Psoas muscle (tissue), 8 donors: Measurements from ENCODE around the gene TCF25. TPM values are rescaled to one million over a fixed set of nuclear protein-coding genes. Genes with fewer than 3 reads are reported as not detected.

Experiments used
- ATAC-seq, 4 donors: fragments of 200-7000 bp; cut with Tn5 transposase; one replicate each; pipeline ENCODE4 v1.9.1; 2020; ENCODE audit warnings: moderate library complexity in 3 of 4, mild to moderate bottlenecking in 2 of 4
- DNase-seq, 2 donors: peaks; one replicate each; pipeline ENCODE4 v3.0.0-alpha.2; 2020
- H3K27ac ChIP-seq: fragments of 200-600 bp; one replicate; pipeline ENCODE4 v1.8.0; 2022
- H3K27me3 ChIP-seq, 3 donors: fragments of 200-600 bp in 1 of 3; one replicate each; pipeline versions ENCODE4 v1.6.1 to v1.8.0; 2013 to 2022; ENCODE audit warnings: low read length in 2 of 3, mild to moderate bottlenecking in 2 of 3, moderate library complexity in 1 of 3; ENCODE audit not compliant: insufficient read depth in 3 of 3
- H3K36me3 ChIP-seq, 2 donors: fragments of 200-600 bp in 1 of 2; one replicate each; pipeline versions ENCODE4 v1.6.1 to v1.8.0; 2013 to 2022; ENCODE audit warnings: low read depth in 1 of 2, mild to moderate bottlenecking in 1 of 2, moderate library complexity in 1 of 2; ENCODE audit not compliant: insufficient read depth in 1 of 2
- H3K4me1 ChIP-seq: fragments of 200-600 bp; one replicate; pipeline ENCODE4 v1.8.0; 2022
- H3K4me3 ChIP-seq: fragments of 200-600 bp; one replicate; pipeline ENCODE4 v1.8.0; 2022; ENCODE audit warnings: mild to moderate bottlenecking
- H3K9me3 ChIP-seq: fragments of 200-600 bp; one replicate; pipeline ENCODE4 v1.8.0; 2022
- WGBS, 3 donors: extraction: QIAGEN DNeasy Blood & Tissue Kit; methylation state at CpG; one replicate each; pipeline versions ENCODE4 v1.1.6 to v1.1.7; 2013; 5-methylcytosine and 5-hydroxymethylcytosine counted together
- intact Hi-C, 2 donors: fragments of 100-400 bp; cut with DNase I; formaldehyde crosslinking; loops; one replicate each; pipeline versions ENCODE4 v1.11.0 to v1.14.2; 2022
- polyA plus RNA-seq, 3 donors: library from polyadenylated mRNA; stranded (reverse); fragments of 200-250 nt; gene quantifications; one replicate each; pipeline ENCODE4 v1.2.3, GENCODE V29; 2013
- total RNA-seq, 4 donors: library from RNA; stranded (reverse); fragmentation: NEBNext Ultra II Directional in 2 of 4; extraction: Animal tissue kit (Norgen Biotek cat#: 25700) in 2 of 4; gene quantifications; one replicate each; pipeline versions ENCODE4 v1.2.1 to v1.2.4, GENCODE V29; 2021 to 2023
- TF ChIP-seq, protein P1 (sequence below): fragments of 200-600 bp; IDR thresholded peaks from one replicate; pipeline ENCODE4 v1.8.0; 2022; ENCODE audit warnings: antibody characterized with exemption
- donor health status: healthy with polysubstance abuse.
- donor health status: DM: no; HTN: no; CAD: no; lungs with moderate emphysema.
- donor health status: Bipolar disorder and iron deficiency.
- donor health status: healthy.
- donor health status: DM: yes; HTN: yes; CAD: no.
- donor health status: DM: no; HTN: no; CAD: no.
- donor health status: DM: no; HTN: no; CAD: no.
- donor health status: DM: yes; HTN: yes; CAD: no.

The TCF25 gene
- total and polyA plus RNA-seq, 7 donors: 46.1 to 93.6 (median 57.6) TPM

DNA sequence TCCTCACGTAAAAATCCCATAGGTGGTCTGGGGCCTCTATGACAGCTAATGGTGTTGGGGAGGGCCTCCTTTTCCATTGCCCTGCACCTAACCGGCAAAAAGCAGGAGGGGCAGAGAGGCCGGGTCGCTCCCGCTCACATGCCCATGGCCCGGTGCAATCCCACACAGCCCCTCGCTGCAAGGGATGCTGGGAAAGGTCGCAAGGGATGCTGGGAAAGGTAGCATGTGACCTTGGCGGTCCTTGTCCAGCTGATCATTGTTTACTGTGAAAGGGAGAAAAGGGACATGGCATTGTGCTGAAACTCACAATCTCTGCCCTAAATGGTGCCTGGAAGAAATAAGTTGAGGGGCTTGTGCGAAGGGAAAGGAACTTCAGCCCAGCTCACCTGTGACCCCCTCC lies 85.2 kb downstream of the TCF25 start:
- no peaks in the 10 kb centered on the region for H3K4me1 ChIP-seq
- no peak for DNase-seq
- no peak overlapping the region for H3K4me3 ChIP-seq
- TF ChIP-seq, protein P1, sequence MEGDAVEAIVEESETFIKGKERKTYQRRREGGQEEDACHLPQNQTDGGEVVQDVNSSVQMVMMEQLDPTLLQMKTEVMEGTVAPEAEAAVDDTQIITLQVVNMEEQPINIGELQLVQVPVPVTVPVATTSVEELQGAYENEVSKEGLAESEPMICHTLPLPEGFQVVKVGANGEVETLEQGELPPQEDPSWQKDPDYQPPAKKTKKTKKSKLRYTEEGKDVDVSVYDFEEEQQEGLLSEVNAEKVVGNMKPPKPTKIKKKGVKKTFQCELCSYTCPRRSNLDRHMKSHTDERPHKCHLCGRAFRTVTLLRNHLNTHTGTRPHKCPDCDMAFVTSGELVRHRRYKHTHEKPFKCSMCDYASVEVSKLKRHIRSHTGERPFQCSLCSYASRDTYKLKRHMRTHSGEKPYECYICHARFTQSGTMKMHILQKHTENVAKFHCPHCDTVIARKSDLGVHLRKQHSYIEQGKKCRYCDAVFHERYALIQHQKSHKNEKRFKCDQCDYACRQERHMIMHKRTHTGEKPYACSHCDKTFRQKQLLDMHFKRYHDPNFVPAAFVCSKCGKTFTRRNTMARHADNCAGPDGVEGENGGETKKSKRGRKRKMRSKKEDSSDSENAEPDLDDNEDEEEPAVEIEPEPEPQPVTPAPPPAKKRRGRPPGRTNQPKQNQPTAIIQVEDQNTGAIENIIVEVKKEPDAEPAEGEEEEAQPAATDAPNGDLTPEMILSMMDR: no peak
- H3K27ac ChIP-seq: no peak overlapping the region
- H3K36me3 ChIP-seq: peaks cover 0 to 76% of the 10 kb centered on the region in 2 donors
- no peak for ATAC-seq
- intact Hi-C loops: no loop called here
- H3K9me3 ChIP-seq: no peaks in the 10 kb centered on the region
- no peaks in the 10 kb centered on the region for H3K27me3 ChIP-seq
- WGBS, 3 donors: 93 to 97% (median 97%) methylated on average over 10 of the region's 10 CpGs

DNA sequence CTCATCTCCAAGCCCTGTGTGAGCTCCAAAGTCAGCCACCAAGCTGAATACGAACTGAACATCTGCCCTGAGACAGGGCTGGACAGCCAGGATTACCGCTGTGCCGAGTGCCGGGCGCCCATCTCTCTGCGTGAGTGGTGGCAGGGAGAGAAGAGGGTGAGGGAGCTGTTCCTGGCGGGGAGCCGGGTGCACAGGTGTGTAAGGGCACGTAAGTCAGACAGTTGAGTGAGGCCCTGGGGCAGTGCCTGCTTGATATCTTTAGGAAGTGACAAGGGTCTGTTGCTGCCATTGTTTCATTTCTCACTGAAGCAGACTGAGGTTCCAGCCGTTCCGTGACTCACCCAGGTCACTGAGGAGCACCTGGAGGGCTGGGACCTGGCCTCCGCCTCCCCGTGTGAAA lies 87.6 kb downstream of the TCF25 start:
- H3K4me3 ChIP-seq: no peak overlapping the region
- H3K27me3 ChIP-seq: no peaks in the 10 kb centered on the region
- intact Hi-C loops: no loop called here
- WGBS, 3 donors: 88 to 91% (median 91%) methylated on average over 13 of the region's 13 CpGs
- H3K4me1 ChIP-seq: no peaks in the 10 kb centered on the region
- ATAC-seq (no peak), DNase-seq (no peak)
- H3K27ac ChIP-seq: no peak overlapping the region
- TF ChIP-seq, protein P1: no peak
- H3K36me3 ChIP-seq: peaks cover 0 to 85% of the 10 kb centered on the region in 2 donors
- no peaks in the 10 kb centered on the region for H3K9me3 ChIP-seq

Other genes starting within 250 kb of the TCF25 start
- gene CHMP1A, start 215.9 kb upstream of the TCF25 start, total RNA-seq: 10 to 100 TPM; 42.2 to 49.9 (median 45.9) TPM
- gene CHMP1A, start 215.9 kb upstream of the TCF25 start, polyA plus RNA-seq: 10 to 100 TPM; 49.9 to 91.9 (median 68.2) TPM
- gene SPATA33, start 215.8 kb upstream of the TCF25 start, total RNA-seq: 1 to 10 TPM; 1.2 to 3.0 (median 2.5) TPM
- 1 to 10 TPM; 2.3 to 8.2 (median 4.8) TPM for gene SPATA33, start 215.8 kb upstream of the TCF25 start, polyA plus RNA-seq
- gene CDK10, start 186.9 kb upstream of the TCF25 start, total RNA-seq: 10 to 100 TPM; 23.0 to 33.5 (median 28.7) TPM
- 10 to 100 TPM; 31.5 to 47.8 (median 35.6) TPM for gene CDK10, start 186.9 kb upstream of the TCF25 start, polyA plus RNA-seq
- gene SPATA2L, start 171.9 kb upstream of the TCF25 start, total RNA-seq: 1 to 10 TPM in 3 of 4 donors, under 1 TPM in 1; 0.56 to 1.8 (median 1.4) TPM
- gene SPATA2L, start 171.9 kb upstream of the TCF25 start, polyA plus RNA-seq: 1 to 10 TPM; 1.0 to 5.9 (median 1.3) TPM
- gene VPS9D1, start 152.7 kb upstream of the TCF25 start, total RNA-seq: 1 to 10 TPM; 3.7 to 7.0 (median 5.6) TPM
- gene VPS9D1, start 152.7 kb upstream of the TCF25 start, polyA plus RNA-seq: 10 to 100 TPM in 1 of 3 donors, 1 to 10 TPM in 2; 4.0 to 10.3 (median 5.2) TPM
- gene ZNF276, start 152.1 kb upstream of the TCF25 start, total RNA-seq: 10 to 100 TPM; 11.5 to 13.6 (median 11.7) TPM
- 10 to 100 TPM in 1 of 3 donors, 1 to 10 TPM in 2; 7.6 to 11.1 (median 9.9) TPM for gene ZNF276, start 152.1 kb upstream of the TCF25 start, polyA plus RNA-seq
- gene FANCA, start 56.9 kb upstream of the TCF25 start, total RNA-seq: 1 to 10 TPM in 2 of 4 donors, under 1 TPM in 2; 0.79 to 1.1 (median 0.96) TPM
- 1 to 10 TPM; 2.2 to 3.7 (median 2.3) TPM for gene FANCA, start 56.9 kb upstream of the TCF25 start, polyA plus RNA-seq
- under 1 TPM in 3 of 4 donors, not detected in 1; 0.14 to 0.47 (median 0.22) TPM for gene SPIRE2, start 45.1 kb upstream of the TCF25 start, total RNA-seq
- under 1 TPM; 0.18 to 0.48 (median 0.27) TPM for gene SPIRE2, start 45.1 kb upstream of the TCF25 start, polyA plus RNA-seq
- gene MC1R, start 45.3 kb downstream of the TCF25 start, total RNA-seq: 1 to 10 TPM in 1 of 4 donors, under 1 TPM in 3; 0.67 to 1.1 (median 0.88) TPM
- gene MC1R, start 45.3 kb downstream of the TCF25 start, polyA plus RNA-seq: 1 to 10 TPM in 1 of 3 donors, under 1 TPM in 2; 0.18 to 1.8 (median 0.18) TPM
- 1 to 10 TPM in 1 of 4 donors, under 1 TPM in 1, not detected in 2; 0.30 to 1.3 TPM for gene TUBB3, start 49.8 kb downstream of the TCF25 start, total RNA-seq
- 1 to 10 TPM in 1 of 3 donors, under 1 TPM in 2; 0.17 to 2.4 (median 0.47) TPM for gene TUBB3, start 49.8 kb downstream of the TCF25 start, polyA plus RNA-seq
- 10 to 100 TPM; 16.2 to 28.5 (median 25.2) TPM for gene DEF8, start 75.2 kb downstream of the TCF25 start, total RNA-seq
- 10 to 100 TPM; 22.2 to 38.3 (median 25.5) TPM for gene DEF8, start 75.2 kb downstream of the TCF25 start, polyA plus RNA-seq
- 10 to 100 TPM; 14.7 to 37.8 (median 20.6) TPM for gene DBNDD1, start 145.9 kb downstream of the TCF25 start, total RNA-seq
- gene DBNDD1, start 145.9 kb downstream of the TCF25 start, polyA plus RNA-seq: 10 to 100 TPM; 14.1 to 25.4 (median 17.0) TPM
- gene PRDM7, start 203.7 kb downstream of the TCF25 start, total RNA-seq: not detected
- gene PRDM7, start 203.7 kb downstream of the TCF25 start, polyA plus RNA-seq: not detected